ENCODE measurements around the gene CACNB3. TPM values are rescaled to one million over a fixed set of nuclear protein-coding genes. Genes with fewer than 3 reads are reported as not detected.

Gene CACNB3
- total and polyA plus RNA-seq, 9 of the 15 experiments (the other 6 are each of a cell fraction or from before 2014, with no cell fraction given), result 0.24 to 2.0 (median 1.5) TPM

DNA sequence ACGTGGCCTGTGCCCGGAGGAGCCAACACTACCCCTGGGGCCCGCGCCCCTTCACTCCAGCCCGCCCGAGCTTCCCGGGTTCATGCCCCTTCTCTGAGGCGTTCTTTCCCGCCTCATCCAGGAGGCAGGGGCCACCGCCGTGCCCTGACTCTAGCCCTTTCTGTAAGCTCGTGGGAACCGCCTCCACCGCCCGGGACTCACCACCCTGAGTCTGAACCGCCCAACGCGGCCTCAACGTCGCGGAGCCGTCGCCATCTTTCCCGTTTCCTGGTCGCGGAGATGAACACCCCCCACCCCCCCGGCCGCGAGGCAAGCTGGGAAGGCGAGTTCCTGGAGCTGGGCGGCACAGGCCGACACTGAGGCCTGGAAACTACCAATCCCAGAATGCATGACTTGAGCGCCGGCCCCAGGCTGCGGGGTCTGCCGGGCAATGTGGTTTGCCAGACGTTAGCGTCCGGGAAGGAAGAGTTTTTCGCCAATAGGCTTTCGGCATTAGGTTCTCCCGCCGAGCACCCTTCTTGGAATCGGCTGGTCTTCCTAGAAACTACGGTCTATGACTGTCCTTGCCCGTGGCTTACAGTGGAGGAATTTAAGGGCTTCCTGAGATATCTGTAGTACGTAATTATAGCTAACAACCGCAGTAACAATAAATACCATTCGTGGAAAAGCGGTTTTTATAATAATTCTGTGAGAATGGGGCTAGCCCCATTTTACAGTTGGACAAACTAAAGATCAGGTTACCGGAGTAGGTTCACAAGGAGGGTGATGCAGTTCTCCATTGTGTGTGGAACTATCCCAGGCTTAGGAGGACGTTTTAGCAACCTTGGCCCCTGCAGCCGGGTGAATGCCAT, 33.8 kb downstream of the CACNB3 start, which contains the start of gene DDX23 (continued):
- TF ChIP-seq, protein P1, sequence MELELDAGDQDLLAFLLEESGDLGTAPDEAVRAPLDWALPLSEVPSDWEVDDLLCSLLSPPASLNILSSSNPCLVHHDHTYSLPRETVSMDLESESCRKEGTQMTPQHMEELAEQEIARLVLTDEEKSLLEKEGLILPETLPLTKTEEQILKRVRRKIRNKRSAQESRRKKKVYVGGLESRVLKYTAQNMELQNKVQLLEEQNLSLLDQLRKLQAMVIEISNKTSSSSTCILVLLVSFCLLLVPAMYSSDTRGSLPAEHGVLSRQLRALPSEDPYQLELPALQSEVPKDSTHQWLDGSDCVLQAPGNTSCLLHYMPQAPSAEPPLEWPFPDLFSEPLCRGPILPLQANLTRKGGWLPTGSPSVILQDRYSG (tag; conservative IDR thresholded peaks at IDR 0.05; ENCODE audit: low read depth), result peak; percentile 93
- TF ChIP-seq PTBP1 (IDR thresholded peaks at IDR 0.05; ENCODE audit: low read depth, low read length) (no peak), SAP30 (IDR thresholded peaks at IDR 0.05; ENCODE audit: borderline replicate concordance, insufficient read depth, low read depth, low read length, poor library complexity, severe bottlenecking) (peak; percentile 83), NBN (IDR thresholded peaks at IDR 0.05; ENCODE audit: low read depth) (no peak), NR2C1 (IDR thresholded peaks at IDR 0.05) (peak; percentile 86), NR2C1 (tag; IDR thresholded peaks at IDR 0.05) (peak; percentile 95), SETDB1 (IDR thresholded peaks at IDR 0.05; ENCODE audit: low read length) (no peak), ZNF12 (CRISPR knock-in tag; IDR thresholded peaks at IDR 0.05) (no peak), ZNF41 (CRISPR knock-in tag; conservative IDR thresholded peaks at IDR 0.05) (peak; percentile 33; the same call in 1 of the 2 replicates), GTF2F1 (IDR thresholded peaks at IDR 0.05; ENCODE audit: low read depth, low read length) (peak; percentile 65; the same call in 1 of the 2 replicates), RAD51 (IDR thresholded peaks at IDR 0.05; ENCODE audit: borderline replicate concordance, low read depth) (no peak), TEAD2 (tag; IDR thresholded peaks at IDR 0.05) (no peak), CREM (IDR thresholded peaks at IDR 0.05; ENCODE audit: low read depth) (peak; percentile 97), ZNF24 (IDR thresholded peaks at IDR 0.05) (no peak)
- TF ChIP-seq, protein P2, sequence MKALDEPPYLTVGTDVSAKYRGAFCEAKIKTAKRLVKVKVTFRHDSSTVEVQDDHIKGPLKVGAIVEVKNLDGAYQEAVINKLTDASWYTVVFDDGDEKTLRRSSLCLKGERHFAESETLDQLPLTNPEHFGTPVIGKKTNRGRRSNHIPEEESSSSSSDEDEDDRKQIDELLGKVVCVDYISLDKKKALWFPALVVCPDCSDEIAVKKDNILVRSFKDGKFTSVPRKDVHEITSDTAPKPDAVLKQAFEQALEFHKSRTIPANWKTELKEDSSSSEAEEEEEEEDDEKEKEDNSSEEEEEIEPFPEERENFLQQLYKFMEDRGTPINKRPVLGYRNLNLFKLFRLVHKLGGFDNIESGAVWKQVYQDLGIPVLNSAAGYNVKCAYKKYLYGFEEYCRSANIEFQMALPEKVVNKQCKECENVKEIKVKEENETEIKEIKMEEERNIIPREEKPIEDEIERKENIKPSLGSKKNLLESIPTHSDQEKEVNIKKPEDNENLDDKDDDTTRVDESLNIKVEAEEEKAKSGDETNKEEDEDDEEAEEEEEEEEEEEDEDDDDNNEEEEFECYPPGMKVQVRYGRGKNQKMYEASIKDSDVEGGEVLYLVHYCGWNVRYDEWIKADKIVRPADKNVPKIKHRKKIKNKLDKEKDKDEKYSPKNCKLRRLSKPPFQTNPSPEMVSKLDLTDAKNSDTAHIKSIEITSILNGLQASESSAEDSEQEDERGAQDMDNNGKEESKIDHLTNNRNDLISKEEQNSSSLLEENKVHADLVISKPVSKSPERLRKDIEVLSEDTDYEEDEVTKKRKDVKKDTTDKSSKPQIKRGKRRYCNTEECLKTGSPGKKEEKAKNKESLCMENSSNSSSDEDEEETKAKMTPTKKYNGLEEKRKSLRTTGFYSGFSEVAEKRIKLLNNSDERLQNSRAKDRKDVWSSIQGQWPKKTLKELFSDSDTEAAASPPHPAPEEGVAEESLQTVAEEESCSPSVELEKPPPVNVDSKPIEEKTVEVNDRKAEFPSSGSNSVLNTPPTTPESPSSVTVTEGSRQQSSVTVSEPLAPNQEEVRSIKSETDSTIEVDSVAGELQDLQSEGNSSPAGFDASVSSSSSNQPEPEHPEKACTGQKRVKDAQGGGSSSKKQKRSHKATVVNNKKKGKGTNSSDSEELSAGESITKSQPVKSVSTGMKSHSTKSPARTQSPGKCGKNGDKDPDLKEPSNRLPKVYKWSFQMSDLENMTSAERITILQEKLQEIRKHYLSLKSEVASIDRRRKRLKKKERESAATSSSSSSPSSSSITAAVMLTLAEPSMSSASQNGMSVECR (CRISPR knock-in tag; IDR thresholded peaks at IDR 0.05), result peak; percentile 79
- TF ChIP-seq, protein P3, sequence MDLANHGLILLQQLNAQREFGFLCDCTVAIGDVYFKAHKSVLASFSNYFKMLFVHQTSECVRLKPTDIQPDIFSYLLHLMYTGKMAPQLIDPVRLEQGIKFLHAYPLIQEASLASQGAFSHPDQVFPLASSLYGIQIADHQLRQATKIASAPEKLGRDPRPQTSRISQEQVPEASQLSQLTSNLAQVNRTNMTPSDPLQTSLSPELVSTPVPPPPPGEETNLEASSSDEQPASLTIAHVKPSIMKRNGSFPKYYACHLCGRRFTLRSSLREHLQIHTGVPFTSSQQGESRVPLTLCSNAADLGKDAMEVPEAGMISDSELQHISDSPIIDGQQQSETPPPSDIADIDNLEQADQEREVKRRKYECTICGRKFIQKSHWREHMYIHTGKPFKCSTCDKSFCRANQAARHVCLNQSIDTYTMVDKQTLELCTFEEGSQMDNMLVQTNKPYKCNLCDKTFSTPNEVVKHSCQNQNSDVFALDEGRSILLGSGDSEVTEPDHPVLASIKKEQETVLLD (IDR thresholded peaks at IDR 0.05), result peak; percentile 34; the same call in 1 of the 2 replicates
- TF ChIP-seq, protein P4, sequence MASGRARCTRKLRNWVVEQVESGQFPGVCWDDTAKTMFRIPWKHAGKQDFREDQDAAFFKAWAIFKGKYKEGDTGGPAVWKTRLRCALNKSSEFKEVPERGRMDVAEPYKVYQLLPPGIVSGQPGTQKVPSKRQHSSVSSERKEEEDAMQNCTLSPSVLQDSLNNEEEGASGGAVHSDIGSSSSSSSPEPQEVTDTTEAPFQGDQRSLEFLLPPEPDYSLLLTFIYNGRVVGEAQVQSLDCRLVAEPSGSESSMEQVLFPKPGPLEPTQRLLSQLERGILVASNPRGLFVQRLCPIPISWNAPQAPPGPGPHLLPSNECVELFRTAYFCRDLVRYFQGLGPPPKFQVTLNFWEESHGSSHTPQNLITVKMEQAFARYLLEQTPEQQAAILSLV (tag; IDR thresholded peaks at IDR 0.05), result peak; percentile 44; the same call in 1 of the 2 replicates
- TF ChIP-seq, protein P5, sequence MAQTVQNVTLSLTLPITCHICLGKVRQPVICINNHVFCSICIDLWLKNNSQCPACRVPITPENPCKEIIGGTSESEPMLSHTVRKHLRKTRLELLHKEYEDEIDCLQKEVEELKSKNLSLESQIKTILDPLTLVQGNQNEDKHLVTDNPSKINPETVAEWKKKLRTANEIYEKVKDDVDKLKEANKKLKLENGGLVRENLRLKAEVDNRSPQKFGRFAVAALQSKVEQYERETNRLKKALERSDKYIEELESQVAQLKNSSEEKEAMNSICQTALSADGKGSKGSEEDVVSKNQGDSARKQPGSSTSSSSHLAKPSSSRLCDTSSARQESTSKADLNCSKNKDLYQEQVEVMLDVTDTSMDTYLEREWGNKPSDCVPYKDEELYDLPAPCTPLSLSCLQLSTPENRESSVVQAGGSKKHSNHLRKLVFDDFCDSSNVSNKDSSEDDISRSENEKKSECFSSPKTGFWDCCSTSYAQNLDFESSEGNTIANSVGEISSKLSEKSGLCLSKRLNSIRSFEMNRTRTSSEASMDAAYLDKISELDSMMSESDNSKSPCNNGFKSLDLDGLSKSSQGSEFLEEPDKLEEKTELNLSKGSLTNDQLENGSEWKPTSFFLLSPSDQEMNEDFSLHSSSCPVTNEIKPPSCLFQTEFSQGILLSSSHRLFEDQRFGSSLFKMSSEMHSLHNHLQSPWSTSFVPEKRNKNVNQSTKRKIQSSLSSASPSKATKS (CRISPR knock-in tag; IDR thresholded peaks at IDR 0.05), result no peak
